Measurements from ENCODE around the gene GRIA3.

The GRIA3 gene

GRCh38 chrX:123271902-123272301 is 87.8 kb downstream of the GRIA3 start:
- no peak for DNase-seq (ENCODE audit: low spot score)
- Histone ChIP-seq H3K27ac (ENCODE audit: poor library complexity, severe bottlenecking) (no peak overlapping the region), H3K36me3 (ENCODE audit: low read depth) (no peaks in the 10 kb centered on the region), H3K9me3 (ENCODE audit: severe bottlenecking) (no peaks in the 10 kb centered on the region), H3K27me3 (ENCODE audit: insufficient read depth, poor library complexity, severe bottlenecking) (no peaks in the 10 kb centered on the region), H3K4me3 (ENCODE audit: severe bottlenecking) (no peak overlapping the region), H3K4me1 (ENCODE audit: insufficient read depth, poor library complexity, severe bottlenecking) (no peaks in the 10 kb centered on the region)
- no peak for TF ChIP-seq CTCF (IDR thresholded peaks at IDR 0.05; ENCODE audit: poor library complexity, severe bottlenecking)
- no peak for ATAC-seq (ENCODE audit: low read depth)

GRCh38 chrX:123272630-123273029 is 88.6 kb downstream of the GRIA3 start:
- Histone ChIP-seq H3K27me3 (ENCODE audit: insufficient read depth, poor library complexity, severe bottlenecking) (no peaks in the 10 kb centered on the region), H3K4me3 (ENCODE audit: severe bottlenecking) (no peak overlapping the region), H3K9me3 (ENCODE audit: severe bottlenecking) (no peaks in the 10 kb centered on the region), H3K36me3 (ENCODE audit: low read depth) (no peaks in the 10 kb centered on the region), H3K4me1 (ENCODE audit: insufficient read depth, poor library complexity, severe bottlenecking) (no peaks in the 10 kb centered on the region), H3K27ac (ENCODE audit: poor library complexity, severe bottlenecking) (no peak overlapping the region)
- ATAC-seq (ENCODE audit: low read depth): no peak
- DNase-seq (ENCODE audit: low spot score): no peak
- TF ChIP-seq CTCF (IDR thresholded peaks at IDR 0.05; ENCODE audit: poor library complexity, severe bottlenecking): no peak

- no peak for DNase-seq (ENCODE audit: low spot score)
- Histone ChIP-seq H3K4me3 (ENCODE audit: severe bottlenecking) (no peak overlapping the region), H3K27ac (ENCODE audit: poor library complexity, severe bottlenecking) (no peak overlapping the region), H3K4me1 (ENCODE audit: insufficient read depth, poor library complexity, severe bottlenecking) (no peaks in the 10 kb centered on the region), H3K9me3 (ENCODE audit: severe bottlenecking) (no peaks in the 10 kb centered on the region), H3K27me3 (ENCODE audit: insufficient read depth, poor library complexity, severe bottlenecking) (no peaks in the 10 kb centered on the region), H3K36me3 (ENCODE audit: low read depth) (no peaks in the 10 kb centered on the region)
- TF ChIP-seq CTCF (IDR thresholded peaks at IDR 0.05; ENCODE audit: poor library complexity, severe bottlenecking): no peak
- no peak for ATAC-seq (ENCODE audit: low read depth)
These were observed 90.7 kb downstream of the GRIA3 start for GRCh38 chrX:123274796-123275195.

- ATAC-seq (ENCODE audit: low read depth): no peak
- Histone ChIP-seq H3K27me3 (ENCODE audit: insufficient read depth, poor library complexity, severe bottlenecking) (no peaks in the 10 kb centered on the region), H3K4me3 (ENCODE audit: severe bottlenecking) (no peak overlapping the region), H3K4me1 (ENCODE audit: insufficient read depth, poor library complexity, severe bottlenecking) (no peaks in the 10 kb centered on the region), H3K27ac (ENCODE audit: poor library complexity, severe bottlenecking) (no peak overlapping the region), H3K36me3 (ENCODE audit: low read depth) (no peaks in the 10 kb centered on the region), H3K9me3 (ENCODE audit: severe bottlenecking) (no peaks in the 10 kb centered on the region)
- no peak for TF ChIP-seq CTCF (IDR thresholded peaks at IDR 0.05; ENCODE audit: poor library complexity, severe bottlenecking)
- DNase-seq (ENCODE audit: low spot score): no peak
These were observed 93.3 kb downstream of the GRIA3 start for GRCh38 chrX:123277347-123277746.

- H3K4me1 ChIP-seq (ENCODE audit: insufficient read depth, poor library complexity, severe bottlenecking): no peaks in the 10 kb centered on the region
- no peaks in the 10 kb centered on the region for H3K27me3 ChIP-seq (ENCODE audit: insufficient read depth, poor library complexity, severe bottlenecking)
- H3K4me3 ChIP-seq (ENCODE audit: severe bottlenecking): no peak overlapping the region
- no peak for TF ChIP-seq CTCF (IDR thresholded peaks at IDR 0.05; ENCODE audit: poor library complexity, severe bottlenecking)
- ATAC-seq (ENCODE audit: low read depth): no peak
- DNase-seq (ENCODE audit: low spot score): no peak
- H3K27ac ChIP-seq (ENCODE audit: poor library complexity, severe bottlenecking): no peak overlapping the region
- no peaks in the 10 kb centered on the region for H3K9me3 ChIP-seq (ENCODE audit: severe bottlenecking)
- H3K36me3 ChIP-seq (ENCODE audit: low read depth): no peaks in the 10 kb centered on the region
These were observed 93.7 kb downstream of the GRIA3 start for GRCh38 chrX:123277821-123278220.
